Measurements from ENCODE around the gene EP300. TPM values are rescaled to one million over a fixed set of nuclear protein-coding genes. Genes with fewer than 3 reads are reported as not detected.
"Not testable (repeated sequence)": the region's sequence is repeated elsewhere in the genome, so short reads cannot be mapped to it uniquely, and the experiment has no call there.

The EP300 gene
- total and polyA plus RNA-seq, 4 donors: 14.9 to 177 (median 44.4) TPM

- Histone ChIP-seq H3K27me3 (ENCODE audit: control insufficient read depth in 3 of 3, insufficient read depth in 3 of 3, low read length in 2 of 3) (no peaks in the 10 kb centered on the region), H3K9ac (ENCODE audit: insufficient read depth in 1 of 2, low read length in 2 of 2) (no peak overlapping the region), H3K9me3 (ENCODE audit: control insufficient read depth in 4 of 4, insufficient read depth in 3 of 4, low read length in 3 of 4) (no peaks in the 10 kb centered on the region), H3K36me3 (ENCODE audit: control insufficient read depth in 4 of 4, insufficient read depth in 4 of 4, low read length in 4 of 4) (peaks cover 15 to 58% (median 47%) of the 10 kb centered on the region in 4 donors), H3K4me3 (no peak overlapping the region), H3K4me1 (ENCODE audit: control insufficient read depth in 5 of 5, insufficient read depth in 5 of 5, low read length in 5 of 5) (peaks cover 0 to 3% (median 0%) of the 10 kb centered on the region in 5 donors), H3K27ac (ENCODE audit: low read depth in 1 of 2, low read length in 1 of 2) (no peak overlapping the region)
- ATAC-seq (ENCODE audit: insufficient read depth, low FRiP score) (no peak), DNase-seq (no peak)
- 91% methylated on average over 9 of the region's 9 CpGs for WGBS, 2 donors
- TF ChIP-seq CTCF (IDR thresholded peaks at IDR 0.05; ENCODE audit: control extremely low read depth, extremely low read depth): no peak
Measured at GRCh38 chr22:41177622-41178424, 85.4 kb downstream of the EP300 start.

- DNase-seq: no peak
- no peak overlapping the region for H3K4me3 ChIP-seq
- no peaks in the 10 kb centered on the region for H3K9me3 ChIP-seq (ENCODE audit: control insufficient read depth in 4 of 4, insufficient read depth in 3 of 4, low read length in 3 of 4)
- TF ChIP-seq CTCF (IDR thresholded peaks at IDR 0.05; ENCODE audit: control extremely low read depth, extremely low read depth): no peak
- H3K27me3 ChIP-seq (ENCODE audit: control insufficient read depth in 3 of 3, insufficient read depth in 3 of 3, low read length in 2 of 3): no peaks in the 10 kb centered on the region
- peaks cover 0 to 3% (median 0%) of the 10 kb centered on the region in 5 donors for H3K4me1 ChIP-seq (ENCODE audit: control insufficient read depth in 5 of 5, insufficient read depth in 5 of 5, low read length in 5 of 5)
- no peak overlapping the region for H3K9ac ChIP-seq (ENCODE audit: insufficient read depth in 1 of 2, low read length in 2 of 2)
- no peak for ATAC-seq (ENCODE audit: insufficient read depth, low FRiP score)
- WGBS, 2 donors: 81 to 83% methylated on average over 8 of the region's 8 CpGs
- H3K27ac ChIP-seq (ENCODE audit: low read depth in 1 of 2, low read length in 1 of 2): no peak overlapping the region
- H3K36me3 ChIP-seq (ENCODE audit: control insufficient read depth in 4 of 4, insufficient read depth in 4 of 4, low read length in 4 of 4): peaks cover 11 to 51% (median 44%) of the 10 kb centered on the region in 4 donors
Measured at GRCh38 chr22:41178425-41178975, 86.1 kb downstream of the EP300 start.

- not testable (repeated sequence) for DNase-seq; H3K27me3 ChIP-seq (ENCODE audit: control insufficient read depth in 3 of 3, insufficient read depth in 3 of 3, low read length in 2 of 3); H3K4me1 ChIP-seq (ENCODE audit: control insufficient read depth in 5 of 5, insufficient read depth in 5 of 5, low read length in 5 of 5); H3K27ac ChIP-seq (ENCODE audit: low read depth in 1 of 2, low read length in 1 of 2); H3K4me3 ChIP-seq; H3K9ac ChIP-seq (ENCODE audit: insufficient read depth in 1 of 2, low read length in 2 of 2); H3K9me3 ChIP-seq (ENCODE audit: control insufficient read depth in 4 of 4, insufficient read depth in 3 of 4, low read length in 3 of 4); ATAC-seq (ENCODE audit: insufficient read depth, low FRiP score)
- 95 to 96% methylated on average over 6 of the region's 6 CpGs for WGBS, 2 donors
- peaks cover 6 to 44% (median 36%) of the 10 kb centered on the region in 4 donors for H3K36me3 ChIP-seq (ENCODE audit: control insufficient read depth in 4 of 4, insufficient read depth in 4 of 4, low read length in 4 of 4)
Measured at GRCh38 chr22:41180362-41180761, 88.0 kb downstream of the EP300 start.

- no peak for TF ChIP-seq CTCF (IDR thresholded peaks at IDR 0.05; ENCODE audit: control extremely low read depth, extremely low read depth)
- Histone ChIP-seq H3K9ac (ENCODE audit: insufficient read depth in 1 of 2, low read length in 2 of 2) (no peak overlapping the region), H3K27ac (ENCODE audit: low read depth in 1 of 2, low read length in 1 of 2) (no peak overlapping the region), H3K36me3 (ENCODE audit: control insufficient read depth in 4 of 4, insufficient read depth in 4 of 4, low read length in 4 of 4) (peaks cover 6 to 41% (median 34%) of the 10 kb centered on the region in 4 donors), H3K4me3 (no peak overlapping the region), H3K4me1 (ENCODE audit: control insufficient read depth in 5 of 5, insufficient read depth in 5 of 5, low read length in 5 of 5) (peaks cover 0 to 2% (median 0%) of the 10 kb centered on the region in 5 donors), H3K27me3 (ENCODE audit: control insufficient read depth in 3 of 3, insufficient read depth in 3 of 3, low read length in 2 of 3) (no peaks in the 10 kb centered on the region), H3K9me3 (ENCODE audit: control insufficient read depth in 4 of 4, insufficient read depth in 3 of 4, low read length in 3 of 4) (no peaks in the 10 kb centered on the region)
- no peak for DNase-seq
- no peak for ATAC-seq (ENCODE audit: insufficient read depth, low FRiP score)
- 86 to 91% methylated on average over 3 of the region's 3 CpGs for WGBS, 2 donors
Measured at GRCh38 chr22:41180926-41181325, 88.5 kb downstream of the EP300 start.
